Endothelial cell of umbilical vein (primary cell): ENCODE results near the gene ALDH3B2. TPM values are rescaled to one million over a fixed set of nuclear protein-coding genes. Genes with fewer than 3 reads are reported as not detected.
"Not testable (repeated sequence)": the region's sequence is repeated elsewhere in the genome, so short reads cannot be mapped to it uniquely, and the experiment has no call there.

Experiments
- BruUV-seq: library from RNA; stranded (reverse); fragments of 400-500 nt; replicated peaks from 2 replicates; lab custom pipeline; 2021; lab: Mats Ljungman, UMichigan
- CTCF ChIA-PET: fragments of 300-600, 350-600 bp; sonication (Branson Sonifier 250); formaldehyde crosslinking; loops from one replicate; lab custom pipeline; 2021; ENCODE audit warnings: antibody characterized with exemption, inconsistent platforms; lab: Charles Lee
- POLR2A ChIA-PET: fragments of 300-600, 350-600 bp; sonication (Branson Sonifier 250); formaldehyde crosslinking; loops from one replicate; lab custom pipeline; 2021; ENCODE audit warnings: antibody characterized with exemption, inconsistent platforms; lab: Charles Lee
- DNase-seq: peaks from one replicate; pipeline ENCODE4 v3.0.0-alpha.2; 2011; ENCODE audit warnings: low read depth, low spot score
- FAIRE-seq: peaks from 2 replicates; lab custom pipeline; 2011; peaks lifted over from hg19 to GRCh38; lab: Jason Lieb, UNC
- H2AFZ ChIP-seq: 2 replicates; pipeline ENCODE4 v1.6.0; 2012; ENCODE audit warnings: low read depth, low read length, control low read depth, inconsistent platforms
- H3K27ac ChIP-seq: 2 replicates; pipeline ENCODE4 v1.5.1; 2011; ENCODE audit warnings: low read depth, mild to moderate bottlenecking, control low read depth, low read length, moderate library complexity; ENCODE audit not compliant: insufficient read depth
- H3K27me3 ChIP-seq, 2 experiments: 2 replicates each; pipeline versions ENCODE4 v1.6.0 to v1.6.1; 2011; ENCODE audit warnings: low read length in 2 of 2, mixed read lengths in 1 of 2; ENCODE audit not compliant: control insufficient read depth in 2 of 2, insufficient read depth in 2 of 2
- H3K36me3 ChIP-seq, 2 experiments: 2 replicates in 1 of 2; 3 replicates in 1 of 2; pipeline ENCODE4 v1.5.1; 2011; ENCODE audit warnings: low read length in 2 of 2, mild to moderate bottlenecking in 1 of 2, moderate library complexity in 1 of 2; ENCODE audit not compliant: control insufficient read depth in 2 of 2, insufficient read depth in 2 of 2; ENCODE audit errors: extremely low read depth in 1 of 2
- H3K4me1 ChIP-seq: 3 replicates; pipeline ENCODE4 v1.5.1; 2011; ENCODE audit warnings: mild to moderate bottlenecking, low read length; ENCODE audit not compliant: control insufficient read depth, insufficient read depth; ENCODE audit errors: extremely low read depth
- H3K4me2 ChIP-seq: 2 replicates; pipeline ENCODE4 v1.6.1; 2011; ENCODE audit warnings: low read length, control low read depth, mixed read lengths; ENCODE audit not compliant: insufficient read depth
- H3K4me3 ChIP-seq, 3 experiments: fragments of 200-600 bp in 1 of 3; sonication (generic), shearing (Covaris generic) in 1 of 3; replicated peaks in 1 of 3; 2 replicates each; pipeline ENCODE4 v1.5.1; 2011 to 2016; ENCODE audit warnings: control low read depth in 3 of 3, low read length in 3 of 3, mild to moderate bottlenecking in 2 of 3, inconsistent platforms in 1 of 3, low read depth in 1 of 3, moderate library complexity in 1 of 3; ENCODE audit not compliant: insufficient read depth in 1 of 3
- H3K79me2 ChIP-seq: 2 replicates; pipeline ENCODE4 v1.6.0; 2012; ENCODE audit warnings: low read length, inconsistent platforms; ENCODE audit not compliant: control insufficient read depth, insufficient read depth
- H3K9ac ChIP-seq: replicated peaks from 2 replicates; pipeline ENCODE3; 2011; ENCODE audit warnings: low read length, control low read depth; ENCODE audit not compliant: insufficient read depth; ENCODE audit errors: extremely low read depth
- H3K9me1 ChIP-seq: replicated peaks from 3 replicates; pipeline ENCODE4 v1.6.0; 2011; ENCODE audit warnings: mild to moderate bottlenecking, low read length; ENCODE audit not compliant: control insufficient read depth, insufficient read depth; ENCODE audit errors: extremely low read depth
- H3K9me3 ChIP-seq: replicated peaks from 2 replicates; pipeline ENCODE4 v1.5.1; 2012; ENCODE audit warnings: low read length, inconsistent platforms; ENCODE audit not compliant: control insufficient read depth, insufficient read depth
- H4K20me1 ChIP-seq: replicated peaks from 2 replicates; pipeline ENCODE3; 2011; ENCODE audit warnings: mild to moderate bottlenecking, low read length; ENCODE audit not compliant: control insufficient read depth, insufficient read depth; ENCODE audit errors: extremely low read depth
- EZH2 ChIP-seq: IDR thresholded peaks from 2 replicates; pipeline ENCODE4 v1.6.1; 2012; ENCODE audit warnings: borderline replicate concordance, low read depth, mild to moderate bottlenecking, moderate library complexity, low read length, inconsistent platforms; ENCODE audit not compliant: severe bottlenecking
- FOS ChIP-seq: IDR thresholded peaks from 2 replicates; pipeline ENCODE4 v1.6.1; 2011; ENCODE audit warnings: mild to moderate bottlenecking, low read length, moderate library complexity, borderline replicate concordance; ENCODE audit not compliant: insufficient read depth
- GATA2 ChIP-seq: IDR thresholded peaks from 2 replicates; pipeline ENCODE4 v1.7.0; 2011; ENCODE audit warnings: low read depth, mild to moderate bottlenecking, moderate library complexity, mixed read lengths, low read length; ENCODE audit not compliant: insufficient read length, insufficient read depth
- JUN ChIP-seq: IDR thresholded peaks from 2 replicates; pipeline ENCODE4 v1.6.1; 2011; ENCODE audit warnings: borderline replicate concordance, low read depth; ENCODE audit not compliant: insufficient read length, insufficient read depth
- MYC ChIP-seq: IDR thresholded peaks from one replicate; pipeline ENCODE4 v1.6.1; 2011; ENCODE audit warnings: mild to moderate bottlenecking, low read depth, low read length
- POLR2A ChIP-seq: IDR thresholded peaks from 2 replicates; pipeline ENCODE4 v1.6.1; 2012; ENCODE audit warnings: low read depth, mild to moderate bottlenecking, control low read depth, low read length
- POLR2AphosphoS5 ChIP-seq: IDR thresholded peaks from 2 replicates; pipeline ENCODE4 v1.6.1; 2012; ENCODE audit warnings: low read depth, mild to moderate bottlenecking, control low read depth, low read length, moderate library complexity; ENCODE audit not compliant: insufficient read depth
- dilution Hi-C: fragments of 300-500 bp; cut with MboI; formaldehyde crosslinking; loops from one replicate; pipeline ENCODE4 v1.15.0; 2019; ENCODE audit warnings: low sequenced_read_pairs; ENCODE audit not compliant: extremely low pct_ligation_motif_present
- intact Hi-C: fragments of 100-400 bp; cut with micrococcal nuclease; formaldehyde crosslinking; loops from one replicate; pipeline ENCODE4 v1.10.0; 2022
- polyA plus RNA-seq, 4 experiments: library from polyadenylated mRNA; depleted of rRNA in 3 of 4; stranded (reverse) in 3 of 4; unstranded in 1 of 4; fragments of >200 nt; gene quantifications; 2 replicates each; pipeline versions ENCODE4 v1.2.1 to v1.2.3, GENCODE V29; 2011 to 2012; ENCODE audit warnings: missing spikeins in 1 of 4
- total RNA-seq: library from RNA; stranded (reverse); gene quantifications from 2 replicates; pipeline ENCODE4 v1.2.3, GENCODE V29; 2021
- TF ChIP-seq, protein P1 (sequence below), 2 donors: IDR thresholded peaks; 1 replicate in 1 of 2; 2 replicates in 1 of 2; pipeline ENCODE4 v1.5.1; 2011; ENCODE audit warnings: low read length in 2 of 2, mild to moderate bottlenecking in 2 of 2, moderate library complexity in 2 of 2, control low read depth in 1 of 2, inconsistent platforms in 1 of 2, low read depth in 1 of 2; ENCODE audit not compliant: insufficient read depth in 1 of 2; ENCODE audit errors: extremely low read depth in 1 of 2

Gene ALDH3B2
- total and polyA plus RNA-seq, 2 donors (not counting 3 experiments of a cell fraction or from before 2014, with no cell fraction given): not detected

DNA sequence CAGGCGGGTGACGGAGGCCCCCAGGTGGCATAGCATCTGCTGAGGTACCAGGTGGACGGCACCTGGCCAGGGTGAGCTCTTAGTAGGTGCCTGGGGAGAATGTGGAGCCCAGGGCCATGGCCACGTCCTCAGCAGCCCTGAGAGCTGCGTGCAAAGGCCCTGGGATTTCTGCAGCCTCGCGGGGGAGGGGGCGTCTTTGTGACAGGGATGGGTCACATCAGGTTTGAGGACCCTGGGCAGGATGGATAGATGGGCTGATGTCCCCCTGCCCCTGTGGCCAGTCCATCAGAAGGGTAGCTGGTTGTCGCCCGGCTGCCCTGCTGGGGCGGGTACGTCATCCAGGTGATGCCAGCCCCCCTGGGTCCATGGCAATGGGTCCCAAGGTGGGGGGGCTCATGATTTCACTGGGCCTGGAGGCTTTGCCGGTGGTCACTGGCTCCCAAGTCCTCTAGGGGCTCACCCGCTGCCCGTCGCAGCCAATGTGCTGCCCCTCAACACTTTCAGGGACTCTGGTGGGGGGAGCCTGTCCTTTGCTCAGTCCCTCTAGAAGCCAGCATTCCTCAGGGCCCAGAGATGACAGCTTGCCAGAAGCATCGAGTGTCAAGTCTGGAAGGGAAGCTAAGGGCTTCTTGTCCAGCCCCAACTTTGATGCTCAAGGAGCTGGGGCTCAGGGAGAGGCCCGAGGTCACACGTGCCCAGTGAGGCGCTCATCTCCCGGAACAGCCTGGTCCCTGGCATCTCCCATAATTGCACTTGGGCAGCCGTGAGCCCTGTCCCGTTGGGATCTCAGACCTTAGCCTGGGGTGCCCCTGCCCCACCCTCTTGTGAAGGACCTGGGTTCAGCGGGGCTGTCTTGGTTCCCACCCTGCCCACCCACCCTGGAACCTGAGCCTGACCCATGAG, 35.6 kb downstream of the ALDH3B2 start:
- dilution Hi-C loops: no loop called here
- CTCF ChIA-PET: interaction anchor here (0.6 to 2.9 kb wide), 5 partner anchors 9 to 36 kb away, joined by 3 to 13 read pairs (median 3); partner anchors contain the start of gene NUDT8

GRCh38 chr11:67637441-67637840, 37.0 kb downstream of the ALDH3B2 start:
- H3K79me2 ChIP-seq, H3K9me1 ChIP-seq, POLR2A ChIA-PET, H3K27ac ChIP-seq, intact Hi-C loops, H3K27me3 ChIP-seq, FAIRE-seq, H3K4me1 ChIP-seq, DNase-seq, dilution Hi-C loops, H2AFZ ChIP-seq, H3K9ac ChIP-seq, H3K9me3 ChIP-seq, BruUV-seq, H4K20me1 ChIP-seq, H3K4me2 ChIP-seq, H3K36me3 ChIP-seq, H3K4me3 ChIP-seq: not testable (repeated sequence)
- CTCF ChIA-PET: interaction anchor here (1.2 to 2.9 kb wide), 2 partner anchors 8 to 22 kb away, joined by 3 to 13 read pairs; partner anchors contain the start of gene NUDT8

More for the DNA sequence above, 35.6 kb downstream of the ALDH3B2 start:
- Histone ChIP-seq H3K9me3 (no peaks in the 10 kb centered on the region), H3K36me3 (no peaks in the 10 kb centered on the region), H3K27me3 (no peaks in the 10 kb centered on the region), H2AFZ (no peak overlapping the region), H3K27ac (no peak overlapping the region), H3K4me3 (no peak overlapping the region), H3K9me1 (no peaks in the 10 kb centered on the region), H4K20me1 (no peaks in the 10 kb centered on the region), H3K4me2 (no peak overlapping the region), H3K79me2 (no peaks in the 10 kb centered on the region), H3K9ac (no peak overlapping the region), H3K4me1 (no peaks in the 10 kb centered on the region)
- no peak for DNase-seq
- POLR2A ChIA-PET: no interaction called here
- intact Hi-C loops: no loop called here
- no peak for FAIRE-seq
- no peak for TF ChIP-seq MYC
- TF ChIP-seq FOS: no peak
- TF ChIP-seq, protein P1, sequence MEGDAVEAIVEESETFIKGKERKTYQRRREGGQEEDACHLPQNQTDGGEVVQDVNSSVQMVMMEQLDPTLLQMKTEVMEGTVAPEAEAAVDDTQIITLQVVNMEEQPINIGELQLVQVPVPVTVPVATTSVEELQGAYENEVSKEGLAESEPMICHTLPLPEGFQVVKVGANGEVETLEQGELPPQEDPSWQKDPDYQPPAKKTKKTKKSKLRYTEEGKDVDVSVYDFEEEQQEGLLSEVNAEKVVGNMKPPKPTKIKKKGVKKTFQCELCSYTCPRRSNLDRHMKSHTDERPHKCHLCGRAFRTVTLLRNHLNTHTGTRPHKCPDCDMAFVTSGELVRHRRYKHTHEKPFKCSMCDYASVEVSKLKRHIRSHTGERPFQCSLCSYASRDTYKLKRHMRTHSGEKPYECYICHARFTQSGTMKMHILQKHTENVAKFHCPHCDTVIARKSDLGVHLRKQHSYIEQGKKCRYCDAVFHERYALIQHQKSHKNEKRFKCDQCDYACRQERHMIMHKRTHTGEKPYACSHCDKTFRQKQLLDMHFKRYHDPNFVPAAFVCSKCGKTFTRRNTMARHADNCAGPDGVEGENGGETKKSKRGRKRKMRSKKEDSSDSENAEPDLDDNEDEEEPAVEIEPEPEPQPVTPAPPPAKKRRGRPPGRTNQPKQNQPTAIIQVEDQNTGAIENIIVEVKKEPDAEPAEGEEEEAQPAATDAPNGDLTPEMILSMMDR (IDR thresholded peaks at IDR 0.05; ENCODE audit: extremely low read depth in 1 of 2, insufficient read depth in 1 of 2, low read depth in 1 of 2, low read length in 2 of 2): no peak
- no peak for TF ChIP-seq POLR2AphosphoS5
- TF ChIP-seq GATA2: no peak
- no peak for TF ChIP-seq JUN
- no peak for TF ChIP-seq EZH2
- no peak for TF ChIP-seq POLR2A
- no TSS peak for BruUV-seq
